Kidney (tissue), 14 donors: ENCODE measurements around the gene FPGS. TPM values are rescaled to one million over a fixed set of nuclear protein-coding genes. Genes with fewer than 3 reads are reported as not detected.

Source experiments
- DNase-seq, 5 donors: peaks; one replicate each; pipeline ENCODE4 v3.0.0-alpha.2; 2013 to 2020
- FAIRE-seq: peaks from 2 replicates; lab custom pipeline; 2012; peaks lifted over from hg19 to GRCh38; lab: Jason Lieb, UNC
- H3K27ac ChIP-seq, 2 donors: one replicate each; pipeline ENCODE4 v1.7.0; 2013; ENCODE audit warnings: low read depth in 2 of 2, low read length in 2 of 2, inconsistent platforms in 1 of 2
- H3K27me3 ChIP-seq: one replicate; pipeline ENCODE4 v1.7.1; 2013; ENCODE audit warnings: low read length, inconsistent platforms; ENCODE audit not compliant: control insufficient read depth, insufficient read depth
- H3K36me3 ChIP-seq, 3 donors: one replicate each; pipeline versions ENCODE4 v1.7.0 to v1.7.1; 2013; ENCODE audit warnings: low read length in 3 of 3, control low read depth in 1 of 3, inconsistent platforms in 1 of 3; ENCODE audit not compliant: insufficient read depth in 3 of 3, control insufficient read depth in 2 of 3
- H3K4me1 ChIP-seq, 3 donors: one replicate each; pipeline versions ENCODE4 v1.7.0 to v1.7.1; 2013; ENCODE audit warnings: low read length in 3 of 3, inconsistent platforms in 1 of 3, low read depth in 1 of 3; ENCODE audit not compliant: control insufficient read depth in 2 of 3, insufficient read depth in 2 of 3
- H3K4me3 ChIP-seq, 3 donors: one replicate each; pipeline versions ENCODE4 v1.7.0 to v1.8.1; 2013; ENCODE audit warnings: low read length in 3 of 3, control low read depth in 1 of 3, inconsistent platforms in 1 of 3
- H3K9ac ChIP-seq, 3 donors: one replicate each; pipeline versions ENCODE4 v1.7.0 to v1.7.1; 2013; ENCODE audit warnings: low read length in 3 of 3, control low read depth in 1 of 3, inconsistent platforms in 1 of 3
- H3K9me3 ChIP-seq, 3 donors: one replicate each; pipeline versions ENCODE4 v1.7.0 to v1.7.1; 2013; ENCODE audit warnings: low read length in 3 of 3, control low read depth in 1 of 3, inconsistent platforms in 1 of 3; ENCODE audit not compliant: control insufficient read depth in 2 of 3, insufficient read depth in 1 of 3
- CTCF ChIP-seq: IDR thresholded peaks from 3 replicates; pipeline ENCODE4 v1.5.1; 2012; ENCODE audit warnings: mild to moderate bottlenecking, moderate library complexity, borderline replicate concordance; ENCODE audit not compliant: insufficient read depth; ENCODE audit errors: extremely low read depth
- intact Hi-C: fragments of 100-400 bp; cut with DNase I; formaldehyde crosslinking; loops from one replicate; pipeline ENCODE4 v1.11.1; 2022
- polyA plus RNA-seq: library from polyadenylated mRNA; stranded (reverse); fragments of 350-450 nt; fragmentation: Illumina TruSeq; extraction: RNeasy Lipid Tissue Mini Kit (QIAGEN cat#74804); gene quantifications from one replicate; pipeline ENCODE4 v1.2.3, GENCODE V29; 2014; ENCODE audit warnings: low read depth, low replicate concordance; ENCODE audit not compliant: insufficient read depth
- total RNA-seq: library from RNA; stranded (reverse); fragmentation: NEBNext Ultra II Directional; extraction: Animal tissue kit (Norgen Biotek cat#: 25700); gene quantifications from one replicate; pipeline ENCODE4 v1.2.1, GENCODE V29; 2021
- donor health status: control.
- donor health status: control.
- donor health status: control.
- donor health status: control.
- donor health status: control.
- donor health status: DM: yes; HTN: yes; CAD: no.
- donor health status: Normal renal cell carcinoma (clear cell type).

Gene FPGS
- total and polyA plus RNA-seq, 2 donors from 2014 or later, result 44.0 to 77.2 TPM

DNA sequence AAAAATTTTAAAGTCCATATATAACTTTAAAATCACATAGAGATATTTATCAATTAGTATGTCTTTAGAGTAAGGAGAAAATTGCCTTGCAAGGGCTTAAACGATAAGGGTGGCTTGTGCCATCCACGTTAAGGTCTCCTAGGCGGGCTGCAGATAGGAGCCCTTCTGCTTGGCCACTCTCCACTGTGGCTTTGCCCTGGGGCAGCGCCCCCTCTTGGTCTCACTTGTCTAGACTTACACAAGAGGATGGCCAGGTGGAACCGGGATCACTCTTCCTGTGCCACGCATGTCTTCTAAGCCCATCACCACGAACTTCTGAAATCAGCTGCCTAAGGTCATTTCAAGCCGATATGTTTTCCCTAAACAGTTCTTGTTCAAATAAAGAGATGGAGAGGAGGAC is 2.9 kb downstream of the FPGS start:
- H3K9me3 ChIP-seq, result no peaks in the 10 kb centered on the region
- intact Hi-C loops, result no loop called here
- DNase-seq (peak in 1 of 5 donors; percentile 45), FAIRE-seq (no peak)
- H3K36me3 ChIP-seq, result peaks cover 0 to 20% (median 4%) of the 10 kb centered on the region in 3 donors
- peaks cover 0 to 23% (median 13%) of the 10 kb centered on the region in 3 donors for H3K4me1 ChIP-seq
- no peak overlapping the region for H3K27ac ChIP-seq
- TF ChIP-seq CTCF, result no peak
- H3K4me3 ChIP-seq, result no peak overlapping the region
- no peak overlapping the region for H3K9ac ChIP-seq
- H3K27me3 ChIP-seq, result no peaks in the 10 kb centered on the region

- Histone ChIP-seq H3K4me3 (no peak overlapping the region), H3K27ac (no peak overlapping the region), H3K9ac (no peak overlapping the region), H3K9me3 (no peaks in the 10 kb centered on the region), H3K27me3 (no peaks in the 10 kb centered on the region), H3K4me1 (peaks cover 0 to 23% (median 13%) of the 10 kb centered on the region in 3 donors), H3K36me3 (peaks cover 0 to 20% (median 4%) of the 10 kb centered on the region in 3 donors)
- DNase-seq, result no peak
- no peak for TF ChIP-seq CTCF
- intact Hi-C loops, result no loop called here
- FAIRE-seq, result no peak
Measured at GRCh38 chr9:127806871-127807270, 4.2 kb downstream of the FPGS start.

DNA sequence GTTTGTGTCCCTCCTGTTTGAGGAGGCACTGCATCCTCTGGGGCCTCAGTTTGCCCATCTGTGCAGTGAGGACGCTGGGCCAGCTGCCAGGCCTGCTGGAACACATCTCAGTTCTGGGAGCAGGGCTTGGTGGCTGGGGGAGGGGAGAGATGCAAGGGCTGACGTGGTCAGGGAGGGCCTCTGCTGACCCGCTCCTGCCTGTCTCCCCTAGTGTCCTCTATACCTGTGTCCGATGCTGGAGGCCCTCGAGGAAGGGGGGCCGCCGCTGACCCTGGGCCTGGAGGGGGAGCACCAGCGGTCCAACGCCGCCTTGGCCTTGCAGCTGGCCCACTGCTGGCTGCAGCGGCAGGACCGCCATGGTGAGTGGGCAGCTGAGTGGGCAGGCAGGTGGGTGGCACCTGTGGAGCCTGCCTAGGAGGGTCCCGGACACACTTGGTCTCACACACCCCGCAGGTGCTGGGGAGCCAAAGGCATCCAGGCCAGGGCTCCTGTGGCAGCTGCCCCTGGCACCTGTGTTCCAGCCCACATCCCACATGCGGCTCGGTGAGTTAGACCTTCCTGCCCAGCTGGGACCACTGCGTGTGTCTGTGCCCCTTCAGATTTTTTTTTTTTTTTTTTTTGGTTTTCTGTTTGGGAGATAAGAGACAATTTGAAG is 5.8 kb downstream of the FPGS start:
- peak in 1 of 5 donors; percentile 47 for DNase-seq
- intact Hi-C loops, result no loop called here
- H3K36me3 ChIP-seq, result peaks cover 2 to 28% (median 7%) of the 10 kb centered on the region in 3 donors

More for the DNA sequence above, 5.8 kb downstream of the FPGS start:
- no peaks in the 10 kb centered on the region for H3K9me3 ChIP-seq
- FAIRE-seq, result no peak
- TF ChIP-seq CTCF, result no peak
- H3K4me3 ChIP-seq, result no peak overlapping the region
- H3K4me1 ChIP-seq, result peaks cover 0 to 17% (median 12%) of the 10 kb centered on the region in 3 donors
- no peaks in the 10 kb centered on the region for H3K27me3 ChIP-seq
- H3K9ac ChIP-seq, result no peak overlapping the region
- H3K27ac ChIP-seq, result no peak overlapping the region
